HG03097 (cell line): ENCODE results near the gene BAZ1A.

Source experiments
- ATAC-seq: cut with Tn5 transposase; IDR thresholded peaks from one replicate; pipeline ENCODE4 v1.9.1; 2021; ENCODE audit not compliant: unreplicated experiment, low FRiP score

BAZ1A gene

DNA sequence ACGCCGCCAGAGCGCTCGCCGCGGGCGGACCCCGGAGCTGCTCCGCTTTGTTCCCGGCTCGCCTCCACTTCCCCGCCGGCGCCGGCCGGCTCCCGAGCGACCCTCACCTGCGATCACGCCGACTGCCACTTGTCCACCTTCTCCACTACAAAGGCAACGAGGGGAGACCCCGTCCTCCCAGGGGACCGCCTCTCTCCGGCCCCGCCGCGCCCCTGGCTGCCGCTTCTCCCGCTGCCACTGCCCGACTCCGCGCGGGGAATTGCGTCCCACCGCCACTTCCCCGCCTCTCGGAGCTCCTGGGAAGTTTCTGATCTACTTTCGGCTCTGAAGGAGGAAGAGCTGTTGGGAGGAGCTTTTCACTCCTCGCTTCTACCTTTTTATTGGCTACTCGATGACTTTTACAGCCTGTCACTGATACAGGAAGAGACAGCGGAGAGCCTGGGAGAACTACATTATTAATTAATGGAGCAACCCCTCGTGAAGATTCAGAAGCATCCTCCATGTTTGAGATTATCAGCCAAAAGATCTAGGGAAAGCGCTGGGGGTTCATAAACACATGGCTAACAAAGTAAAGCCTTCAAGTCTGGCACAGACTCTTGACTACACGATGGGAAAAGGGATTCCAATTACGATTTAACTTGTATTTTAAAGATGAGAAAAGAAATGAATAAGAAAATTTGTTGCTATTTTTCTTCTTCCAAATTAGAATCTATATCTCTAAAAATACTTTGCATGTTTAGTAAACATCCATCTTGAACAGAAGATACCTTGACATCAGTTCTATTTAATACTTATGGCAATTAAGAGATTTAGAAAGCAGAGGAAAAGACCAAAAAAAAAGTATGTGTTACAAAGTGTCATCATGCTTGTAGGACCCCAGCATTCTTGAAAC, at the start of gene BAZ1A:
Gene BAZ1A (minus strand): TSS at position 330 of the 892 bp plus-strand sequence. CDS start 756 bp downstream, outside the sequence.
- peak; percentile 34 for ATAC-seq

- no peak for ATAC-seq
These were observed 45.2 kb upstream of the BAZ1A start for GRCh38 chr14:34920339-34920738.

GRCh38 chr14:34913619-34914018, 38.5 kb upstream of the BAZ1A start:
- ATAC-seq = no peak

DNA sequence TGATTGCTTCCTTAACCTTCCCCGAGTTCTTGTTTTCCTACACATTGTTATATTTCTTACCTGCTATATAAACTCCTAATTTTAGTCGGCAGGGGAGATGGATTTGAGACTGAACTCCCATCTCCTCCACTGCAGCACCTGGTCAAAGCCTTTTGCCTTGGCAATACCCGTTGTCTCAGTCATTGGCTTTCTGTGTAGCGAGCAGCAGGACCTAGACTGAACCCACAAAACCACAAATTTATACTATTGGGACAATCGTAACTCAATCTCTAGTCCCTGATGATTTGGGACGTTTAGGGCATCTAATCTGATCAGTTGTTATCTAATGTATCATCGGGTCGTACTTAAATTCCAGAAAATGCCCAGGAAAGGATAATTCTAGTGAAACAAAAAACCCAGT, 37.8 kb upstream of the BAZ1A start:
- ATAC-seq = no peak

DNA sequence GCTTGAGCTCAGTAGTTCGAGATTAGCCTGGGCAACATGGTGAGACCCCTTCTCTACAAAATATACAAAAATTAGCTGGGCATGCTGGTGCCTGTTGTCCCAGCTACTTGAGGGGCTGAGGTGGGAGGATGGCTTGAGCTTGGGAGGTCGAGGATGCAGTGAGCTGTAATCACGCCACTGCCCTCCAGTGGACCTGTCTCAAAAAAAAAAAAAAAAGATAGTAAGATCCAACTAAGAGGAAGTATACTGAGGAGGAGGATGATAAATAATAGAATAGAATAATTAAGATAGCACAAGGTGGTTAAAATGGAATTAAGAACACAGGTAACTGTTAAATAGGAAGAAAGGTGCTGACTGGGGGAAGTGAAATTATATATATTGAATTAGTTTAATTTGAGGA, 37.0 kb upstream of the BAZ1A start:
- ATAC-seq = no peak

GRCh38 chr14:34911209-34912150, 36.3 kb upstream of the BAZ1A start:
- no peak for ATAC-seq

DNA sequence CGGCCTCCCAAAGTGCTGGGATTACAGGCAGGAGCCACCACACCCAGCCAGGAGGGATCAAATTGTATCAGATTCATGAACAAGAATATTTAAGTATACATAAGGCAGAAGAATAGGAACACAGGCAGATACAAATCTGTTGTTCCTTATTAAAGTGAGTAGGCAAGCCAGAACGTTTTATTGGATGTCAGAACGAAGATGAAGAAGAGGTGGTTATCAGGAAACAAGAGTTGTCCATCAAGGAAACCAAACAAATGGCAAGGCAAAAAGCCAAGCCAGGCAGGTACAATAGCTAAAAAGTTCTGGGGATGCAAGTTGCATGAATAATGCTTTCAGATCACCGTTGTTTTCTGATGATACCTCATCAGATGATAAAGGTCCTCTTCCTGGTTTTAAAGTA, 31.1 kb upstream of the BAZ1A start:
- ATAC-seq = no peak

GRCh38 chr14:34895277-34895676, 20.1 kb upstream of the BAZ1A start:
- no peak for ATAC-seq

GRCh38 chr14:34890937-34891336, 15.8 kb upstream of the BAZ1A start:
- no peak for ATAC-seq

- no peak for ATAC-seq
These were observed 13.0 kb upstream of the BAZ1A start for GRCh38 chr14:34888186-34888585.

DNA sequence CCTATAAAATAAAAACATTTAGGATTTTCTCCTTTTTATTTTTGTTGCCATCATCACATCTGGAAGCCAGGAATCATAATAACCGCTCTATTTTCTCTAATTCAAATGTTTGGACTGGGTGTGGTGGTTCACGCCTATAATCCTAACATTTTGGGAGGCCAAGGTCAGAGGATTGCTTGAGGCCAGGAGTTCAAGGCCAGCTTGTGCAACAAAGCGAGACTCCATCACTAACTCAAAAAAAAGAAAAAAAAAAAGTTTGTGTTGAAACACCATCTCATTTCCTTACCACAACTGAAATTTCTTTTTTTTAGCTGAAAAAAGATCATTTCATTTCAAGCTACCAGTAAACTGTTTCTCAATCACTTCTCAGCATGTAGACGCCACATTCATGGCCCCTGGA, 8.8 kb upstream of the BAZ1A start:
- no peak for ATAC-seq

DNA sequence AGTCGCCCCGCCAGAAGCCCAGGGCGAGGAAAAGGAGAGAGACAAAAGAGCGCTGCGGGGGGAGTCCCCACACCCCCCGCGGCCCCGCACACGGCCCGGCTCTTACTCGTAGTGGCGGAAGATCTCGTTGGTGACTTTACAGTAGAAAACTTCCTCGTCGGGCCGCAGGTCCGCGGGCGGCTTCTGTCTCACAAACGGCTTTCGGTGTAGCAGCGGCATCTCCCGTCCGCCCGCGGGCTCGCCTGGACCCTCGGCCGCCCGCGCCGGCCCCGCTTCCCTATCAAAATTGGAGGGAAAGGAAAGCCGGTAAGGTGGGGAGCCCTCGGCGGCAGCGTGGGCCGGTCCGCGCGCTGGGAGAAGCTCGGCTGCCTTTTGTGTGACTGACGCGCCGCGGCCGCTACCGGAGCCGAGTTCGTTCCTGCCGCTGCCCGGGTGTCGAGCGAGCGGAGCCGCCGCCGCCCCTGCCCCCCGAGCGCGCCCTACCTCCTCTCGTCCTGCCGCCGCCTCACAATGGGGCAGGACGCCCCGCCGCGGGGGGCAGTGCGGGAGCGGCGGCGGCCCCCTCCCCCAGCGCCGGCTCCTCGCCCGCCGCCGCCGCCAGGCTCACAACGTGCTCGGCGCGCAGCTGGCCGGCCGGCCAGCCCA, 652 bp downstream of the BAZ1A start:
- peak; percentile 29 for ATAC-seq

DNA sequence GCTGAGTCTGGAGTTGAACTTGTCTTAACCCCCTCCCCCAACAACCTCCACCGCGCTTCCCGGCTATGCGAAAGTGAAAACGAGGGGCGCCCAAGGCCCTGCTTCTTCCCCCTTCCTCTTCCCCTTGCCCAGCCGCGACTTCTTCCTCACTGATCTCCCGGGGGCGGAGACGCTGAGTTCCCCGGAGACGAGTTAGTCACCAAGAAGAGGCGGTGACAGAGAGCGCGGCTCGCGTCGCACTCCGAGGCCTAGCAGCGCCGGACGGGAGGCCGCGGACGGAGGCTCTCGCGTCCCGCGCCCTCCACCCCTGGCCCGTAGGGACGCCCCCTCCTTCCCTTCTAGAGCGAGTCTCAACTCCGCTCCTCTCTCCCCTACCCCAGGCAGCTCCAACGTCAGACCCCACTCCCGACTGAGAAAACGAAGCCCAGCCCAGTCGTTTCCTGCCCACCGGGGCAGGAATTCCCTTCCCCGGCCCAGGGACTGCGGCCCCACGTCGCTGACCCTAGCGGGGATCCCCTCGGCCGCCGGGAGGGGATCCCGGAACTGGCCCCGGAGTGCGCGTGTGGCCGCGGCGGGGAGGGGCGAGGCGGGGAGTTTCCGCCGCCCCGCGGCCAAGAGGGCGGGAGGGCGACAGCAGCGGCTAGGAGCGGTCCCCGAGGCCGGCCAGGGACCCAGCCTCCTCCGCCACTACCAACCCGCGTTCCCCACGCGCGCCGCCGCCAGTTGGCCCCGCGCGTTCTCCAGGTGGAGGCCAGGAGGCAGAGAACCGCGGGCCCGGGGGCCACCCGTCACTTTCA, 1.4 kb downstream of the BAZ1A start:
- peak; percentile 55 for ATAC-seq

DNA sequence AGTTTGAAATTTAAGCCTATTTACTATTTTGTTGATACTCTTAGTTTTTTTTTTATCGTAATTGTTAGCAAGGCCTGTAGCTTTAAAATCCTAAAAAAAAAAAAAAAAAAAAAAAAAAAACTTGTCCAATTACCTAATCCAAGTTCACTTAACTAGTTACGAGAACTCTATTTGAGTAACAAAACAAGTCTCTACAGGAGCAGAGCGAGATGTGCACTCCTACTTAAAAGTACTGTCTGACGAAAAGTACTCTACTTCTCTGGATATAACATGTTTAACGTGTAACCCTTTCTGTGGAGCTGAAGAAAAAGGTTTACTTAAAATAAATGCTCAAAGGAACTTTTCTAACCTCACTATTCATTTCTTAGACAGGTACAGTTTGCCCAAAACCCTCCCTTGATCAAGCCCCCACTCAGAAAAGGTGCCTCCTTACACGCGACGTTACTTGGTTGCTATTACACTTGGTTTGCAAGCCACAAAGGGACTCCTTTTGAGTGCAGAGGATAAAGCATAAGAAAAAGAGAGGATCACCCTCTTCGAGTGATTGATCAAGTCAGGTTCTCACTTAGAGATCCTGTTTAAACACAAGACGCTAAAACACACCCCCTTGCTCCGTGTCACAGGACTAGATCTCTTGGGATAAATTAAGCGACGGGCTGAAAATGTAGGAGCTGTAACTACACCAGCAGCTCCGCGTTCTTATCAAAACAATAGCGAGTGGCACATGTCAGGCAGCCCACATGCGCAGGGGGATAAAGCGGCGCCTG, 2.2 kb downstream of the BAZ1A start:
- no peak for ATAC-seq

DNA sequence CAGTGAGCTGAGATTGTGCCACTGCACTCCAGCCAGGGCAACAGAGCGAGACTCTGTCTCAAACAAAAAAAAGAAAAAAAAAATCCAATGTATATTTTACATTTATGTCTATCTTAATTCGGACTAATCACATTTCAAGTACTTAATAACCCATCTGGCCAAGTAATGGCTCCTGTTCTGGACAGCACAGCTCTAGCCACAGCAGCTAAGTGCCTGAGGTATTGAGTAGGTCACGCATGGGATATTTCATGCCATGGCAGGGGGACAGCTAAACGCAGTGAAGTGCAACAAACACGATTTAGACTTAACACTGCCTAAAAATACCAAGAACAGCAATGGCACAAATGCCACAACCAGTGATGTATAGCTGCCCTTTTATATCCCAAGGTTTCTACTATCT, 8.0 kb downstream of the BAZ1A start:
- no peak for ATAC-seq

- no peak for ATAC-seq
These were observed 9.1 kb downstream of the BAZ1A start for GRCh38 chr14:34865889-34866574.

DNA sequence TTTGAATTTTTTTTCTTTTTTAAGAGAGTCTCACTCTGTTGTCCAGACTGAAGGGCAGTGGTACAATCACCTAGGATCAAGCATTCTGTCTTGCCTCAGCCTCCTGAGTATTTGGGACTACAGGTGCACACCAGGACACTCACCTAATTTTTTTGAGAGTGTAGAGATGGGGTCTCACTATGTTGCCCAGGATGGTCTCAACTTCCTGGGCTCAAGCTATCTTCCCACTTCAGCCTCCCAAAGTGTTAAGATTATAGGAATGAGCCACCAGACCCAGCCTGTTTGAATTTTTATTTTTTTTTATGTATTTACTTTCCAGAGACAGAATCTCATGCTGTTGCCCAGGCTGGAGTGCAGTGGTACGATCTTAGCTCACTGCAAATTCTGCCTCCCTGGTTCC, 11.3 kb downstream of the BAZ1A start:
- no peak for ATAC-seq

GRCh38 chr14:34858765-34859164, 16.4 kb downstream of the BAZ1A start:
- ATAC-seq = no peak
